Astrocyte of the cerebellum (primary cell): ENCODE data around the gene HUS1B.
"Not testable (repeated sequence)": the region's sequence is repeated elsewhere in the genome, so short reads cannot be mapped to it uniquely, and the experiment has no call there.

Experiments
- DNase-seq: peaks from one replicate; pipeline ENCODE4 v3.0.0-alpha.2; 2011; ENCODE audit warnings: low read depth
- H3K4me3 ChIP-seq: 2 replicates; pipeline ENCODE4 v1.5.1; 2011; ENCODE audit warnings: mild to moderate bottlenecking, low read depth, low read length, moderate library complexity
- in situ Hi-C: cut with HindIII; loops from 2 replicates; pipeline ENCODE4 v1.10.0; 2017; ENCODE audit warnings: low sequenced_read_pairs
- TF ChIP-seq, protein P1 (sequence below): IDR thresholded peaks from 2 replicates; pipeline ENCODE4 v1.5.1; 2012; ENCODE audit warnings: low read length, low read depth, moderate library complexity, mild to moderate bottlenecking; ENCODE audit errors: missing control alignments

HUS1B gene

DNA sequence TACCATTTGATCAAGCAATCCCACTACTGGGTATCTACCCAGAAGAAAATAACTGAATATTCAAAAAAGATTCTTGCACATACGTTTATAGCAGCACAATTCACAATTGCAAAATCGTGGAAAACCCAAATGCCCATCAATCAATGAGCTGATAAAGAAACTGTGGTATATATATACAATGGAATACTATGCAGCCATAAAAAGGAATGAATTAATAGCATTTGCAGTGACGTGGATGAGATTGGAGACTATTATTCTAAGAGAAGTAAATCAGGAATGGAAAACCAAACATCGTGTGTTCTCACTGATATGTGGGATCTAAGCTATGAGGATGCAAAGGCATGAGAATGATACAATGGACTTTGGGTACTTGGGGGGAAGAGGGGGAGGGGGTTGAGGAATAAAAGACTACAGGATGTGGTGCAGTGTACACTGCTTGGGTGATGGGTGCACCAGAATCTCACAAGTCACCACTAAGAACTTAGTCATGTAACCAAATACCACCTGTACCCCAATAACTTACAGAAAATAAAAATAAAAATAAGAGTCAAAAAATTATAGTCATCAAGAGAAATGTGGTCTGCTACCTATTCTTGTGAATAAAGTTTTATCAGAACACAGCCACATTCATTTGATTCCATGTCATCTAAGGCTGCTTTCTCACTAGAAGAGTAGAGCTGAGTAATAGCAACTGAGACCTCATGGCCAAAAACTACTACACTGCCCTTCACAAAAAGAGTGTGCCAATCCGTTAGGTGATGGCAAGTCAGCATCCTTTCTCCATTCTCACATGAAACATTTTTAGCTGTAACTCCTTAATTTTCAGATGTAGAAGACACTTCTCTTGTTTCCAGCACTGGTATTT, 8.7 kb upstream of the HUS1B start:
- in situ Hi-C loops: no loop called here

DNA sequence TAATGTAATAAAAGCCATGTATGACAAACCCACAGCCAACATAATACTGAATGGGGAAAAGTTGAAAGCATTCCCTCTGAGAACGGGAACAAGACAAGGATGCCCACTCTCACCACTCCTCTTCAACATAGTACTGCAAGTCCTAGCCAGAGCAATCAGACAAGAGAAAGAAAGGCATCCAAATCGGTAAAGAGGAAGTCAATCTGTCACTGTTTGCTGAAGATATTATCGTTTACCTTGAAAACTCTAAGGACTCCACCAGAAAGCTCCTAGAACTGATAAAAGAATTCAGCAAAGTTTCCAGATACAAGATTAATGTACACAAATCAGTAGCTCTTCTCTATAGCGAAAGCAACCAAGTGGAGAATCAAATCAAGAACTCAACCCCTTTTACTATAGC, 6.9 kb upstream of the HUS1B start:
- in situ Hi-C loops, DNase-seq, H3K4me3 ChIP-seq: not testable (repeated sequence)

More for the DNA sequence above, 8.7 kb upstream of the HUS1B start:
- TF ChIP-seq, protein P1, sequence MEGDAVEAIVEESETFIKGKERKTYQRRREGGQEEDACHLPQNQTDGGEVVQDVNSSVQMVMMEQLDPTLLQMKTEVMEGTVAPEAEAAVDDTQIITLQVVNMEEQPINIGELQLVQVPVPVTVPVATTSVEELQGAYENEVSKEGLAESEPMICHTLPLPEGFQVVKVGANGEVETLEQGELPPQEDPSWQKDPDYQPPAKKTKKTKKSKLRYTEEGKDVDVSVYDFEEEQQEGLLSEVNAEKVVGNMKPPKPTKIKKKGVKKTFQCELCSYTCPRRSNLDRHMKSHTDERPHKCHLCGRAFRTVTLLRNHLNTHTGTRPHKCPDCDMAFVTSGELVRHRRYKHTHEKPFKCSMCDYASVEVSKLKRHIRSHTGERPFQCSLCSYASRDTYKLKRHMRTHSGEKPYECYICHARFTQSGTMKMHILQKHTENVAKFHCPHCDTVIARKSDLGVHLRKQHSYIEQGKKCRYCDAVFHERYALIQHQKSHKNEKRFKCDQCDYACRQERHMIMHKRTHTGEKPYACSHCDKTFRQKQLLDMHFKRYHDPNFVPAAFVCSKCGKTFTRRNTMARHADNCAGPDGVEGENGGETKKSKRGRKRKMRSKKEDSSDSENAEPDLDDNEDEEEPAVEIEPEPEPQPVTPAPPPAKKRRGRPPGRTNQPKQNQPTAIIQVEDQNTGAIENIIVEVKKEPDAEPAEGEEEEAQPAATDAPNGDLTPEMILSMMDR: no peak
- DNase-seq: no peak
- no peak overlapping the region for H3K4me3 ChIP-seq

DNA sequence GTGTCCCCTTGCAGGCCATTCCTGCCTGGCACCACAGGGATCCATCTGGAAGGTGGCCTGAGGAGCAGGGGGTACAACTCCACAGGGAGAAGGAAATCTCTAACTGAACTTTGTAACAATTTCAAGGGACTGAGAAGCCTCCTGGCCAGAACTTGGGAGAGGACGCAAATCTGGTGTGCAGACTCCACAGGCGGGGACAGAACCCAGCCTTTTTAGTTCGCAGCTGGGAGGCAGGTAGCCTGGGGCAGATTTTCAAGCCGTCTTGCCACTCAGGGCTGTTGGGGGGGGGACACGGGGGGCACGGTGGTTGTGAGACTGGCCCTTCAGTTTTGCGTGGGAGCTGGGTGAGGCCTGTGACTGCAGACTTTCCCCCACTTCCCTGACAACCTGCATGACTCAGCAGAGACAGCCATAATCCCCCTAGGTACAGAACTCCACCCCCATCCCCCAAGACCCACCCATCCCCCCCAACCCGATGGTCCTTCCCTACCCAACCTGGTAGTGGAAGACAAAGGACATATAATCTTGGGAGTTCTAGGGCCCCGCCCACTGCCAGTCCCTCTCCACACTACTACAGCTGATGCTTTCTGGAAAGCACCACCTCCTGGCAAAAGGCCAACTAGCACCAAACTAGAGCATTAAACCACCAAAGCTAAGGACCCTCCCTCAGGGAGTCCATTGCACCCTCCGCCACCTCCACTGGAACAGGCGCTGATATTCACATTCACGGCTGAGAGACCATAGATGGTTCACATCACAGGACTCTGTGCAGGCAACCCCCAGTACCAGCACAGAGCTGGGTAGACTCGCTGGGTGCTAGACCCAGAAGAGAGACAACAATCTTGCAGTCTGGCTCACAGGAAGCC, 3.0 kb upstream of the HUS1B start:
- no peak overlapping the region for H3K4me3 ChIP-seq
- DNase-seq: no peak
- TF ChIP-seq, protein P1: no peak
- in situ Hi-C loops: no loop called here

DNA sequence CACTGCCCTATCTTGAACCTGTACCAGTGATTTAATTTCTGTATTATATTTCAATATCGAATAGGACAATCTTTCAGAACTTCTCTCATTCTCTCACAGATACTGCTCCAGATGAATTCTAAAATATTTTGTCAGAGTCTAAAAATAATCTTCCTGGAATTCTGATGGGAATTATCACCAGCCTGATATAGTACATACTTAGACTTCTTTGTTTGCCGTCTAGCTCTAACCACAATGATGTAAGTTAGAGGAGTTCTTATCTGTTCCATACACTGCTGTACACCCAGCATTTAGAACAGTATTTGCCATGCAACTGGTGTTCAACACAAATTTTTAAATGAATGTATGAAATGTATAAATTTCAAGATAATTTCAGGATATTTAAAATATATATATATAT, 1.3 kb upstream of the HUS1B start:
- no peak overlapping the region for H3K4me3 ChIP-seq
- DNase-seq: peak; percentile 18
- in situ Hi-C loops: no loop called here
- TF ChIP-seq, protein P1: no peak

DNA sequence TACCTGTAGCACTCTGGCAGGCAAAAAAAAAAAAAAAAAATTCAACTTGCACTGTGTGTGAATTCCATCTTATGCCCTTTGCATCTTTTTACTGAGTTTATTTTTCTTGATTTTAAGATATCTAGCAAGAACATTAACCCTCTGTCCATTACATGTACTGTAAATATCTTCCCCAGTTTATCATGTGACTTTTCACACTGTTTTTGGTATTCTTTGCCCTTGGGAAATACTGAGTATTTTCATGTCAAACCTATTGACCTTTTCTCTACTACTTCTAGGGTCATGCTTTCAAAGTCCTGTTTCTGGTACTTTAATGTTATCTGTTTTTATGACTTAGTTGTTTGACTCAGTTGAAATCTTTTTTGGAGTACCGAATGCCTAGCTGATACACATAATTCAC, 843 bp upstream of the HUS1B start:
- in situ Hi-C loops: no loop called here
- TF ChIP-seq, protein P1: no peak
- H3K4me3 ChIP-seq: no peak overlapping the region
- no peak for DNase-seq

DNA sequence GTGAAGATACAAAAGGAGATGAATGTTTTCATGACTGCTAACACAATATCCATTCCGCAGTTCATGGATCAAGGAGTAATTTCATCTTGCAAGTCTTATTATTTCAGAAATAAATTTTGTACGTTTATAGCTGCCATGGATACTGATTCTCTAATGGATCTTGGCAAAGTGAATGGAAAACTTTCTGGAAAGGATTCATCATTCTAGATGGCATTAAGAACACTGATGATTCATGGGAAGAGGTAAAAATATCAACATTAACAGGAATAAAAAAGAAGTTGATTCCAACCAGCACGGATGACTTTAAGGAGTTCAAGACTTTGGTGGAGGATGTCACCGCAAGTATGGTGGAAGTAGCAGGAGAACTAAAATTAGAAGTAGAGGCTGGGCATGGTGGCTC, 2.8 kb downstream of the HUS1B start:
- DNase-seq: no peak
- TF ChIP-seq, protein P1: no peak
- H3K4me3 ChIP-seq: no peak overlapping the region
- in situ Hi-C loops: no loop called here

DNA sequence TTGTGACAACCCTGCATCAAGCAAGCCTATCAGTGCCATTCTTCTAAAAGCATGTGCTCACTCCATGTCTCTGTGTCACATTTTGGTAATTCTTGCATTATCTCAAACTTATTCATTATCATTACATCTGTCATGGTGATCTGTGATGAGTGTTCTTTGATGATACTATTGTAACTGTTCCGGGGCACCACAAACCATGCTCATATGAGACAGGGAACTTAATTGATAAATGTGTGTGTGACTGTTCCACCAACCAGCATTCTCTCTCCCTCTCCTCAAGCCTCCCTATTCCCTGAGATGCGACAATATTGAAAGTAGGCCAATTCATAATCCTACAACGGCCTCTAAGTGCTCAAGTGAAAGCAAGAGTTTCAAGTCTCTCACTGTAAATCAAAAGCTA, 4.0 kb downstream of the HUS1B start:
- TF ChIP-seq, protein P1: no peak
- no peak for DNase-seq
- in situ Hi-C loops: no loop called here
- no peak overlapping the region for H3K4me3 ChIP-seq
